Endothelial cell of umbilical vein (primary cell): ENCODE results near the gene ETDB. TPM values are rescaled to one million over a fixed set of nuclear protein-coding genes. Genes with fewer than 3 reads are reported as not detected.
A peak's percentile ranks its signal among the peaks of the same experiment; 100 is the strongest.
"Not testable (repeated sequence)": the region's sequence is repeated elsewhere in the genome, so short reads cannot be mapped to it uniquely, and the experiment has no call there.

ENCODE experiments used
- BruUV-seq: library from RNA; stranded (reverse); fragments of 400-500 nt; replicated peaks from 2 replicates; lab custom pipeline; 2021; lab: Mats Ljungman, UMichigan
- CTCF ChIA-PET: fragments of 300-600, 350-600 bp; sonication (Branson Sonifier 250); formaldehyde crosslinking; loops from one replicate; lab custom pipeline; 2021; ENCODE audit warnings: antibody characterized with exemption, inconsistent platforms; lab: Charles Lee
- POLR2A ChIA-PET: fragments of 300-600, 350-600 bp; sonication (Branson Sonifier 250); formaldehyde crosslinking; loops from one replicate; lab custom pipeline; 2021; ENCODE audit warnings: antibody characterized with exemption, inconsistent platforms; lab: Charles Lee
- DNase-seq: peaks from one replicate; pipeline ENCODE4 v3.0.0-alpha.2; 2011; ENCODE audit warnings: low read depth, low spot score
- FAIRE-seq: peaks from 2 replicates; lab custom pipeline; 2011; peaks lifted over from hg19 to GRCh38; lab: Jason Lieb, UNC
- H2AFZ ChIP-seq: 2 replicates; pipeline ENCODE4 v1.6.0; 2012; ENCODE audit warnings: low read depth, low read length, control low read depth, inconsistent platforms
- H3K27ac ChIP-seq: 2 replicates; pipeline ENCODE4 v1.5.1; 2011; ENCODE audit warnings: low read depth, mild to moderate bottlenecking, control low read depth, low read length, moderate library complexity; ENCODE audit not compliant: insufficient read depth
- H3K27me3 ChIP-seq, 2 experiments: 2 replicates each; pipeline versions ENCODE4 v1.6.0 to v1.6.1; 2011; ENCODE audit warnings: low read length in 2 of 2, mixed read lengths in 1 of 2; ENCODE audit not compliant: control insufficient read depth in 2 of 2, insufficient read depth in 2 of 2
- H3K36me3 ChIP-seq, 2 experiments: 2 replicates in 1 of 2; 3 replicates in 1 of 2; pipeline ENCODE4 v1.5.1; 2011; ENCODE audit warnings: low read length in 2 of 2, mild to moderate bottlenecking in 1 of 2, moderate library complexity in 1 of 2; ENCODE audit not compliant: control insufficient read depth in 2 of 2, insufficient read depth in 2 of 2; ENCODE audit errors: extremely low read depth in 1 of 2
- H3K4me1 ChIP-seq: 3 replicates; pipeline ENCODE4 v1.5.1; 2011; ENCODE audit warnings: mild to moderate bottlenecking, low read length; ENCODE audit not compliant: control insufficient read depth, insufficient read depth; ENCODE audit errors: extremely low read depth
- H3K4me2 ChIP-seq: 2 replicates; pipeline ENCODE4 v1.6.1; 2011; ENCODE audit warnings: low read length, control low read depth, mixed read lengths; ENCODE audit not compliant: insufficient read depth
- H3K4me3 ChIP-seq, 3 experiments: fragments of 200-600 bp in 1 of 3; sonication (generic), shearing (Covaris generic) in 1 of 3; replicated peaks in 1 of 3; 2 replicates each; pipeline ENCODE4 v1.5.1; 2011 to 2016; ENCODE audit warnings: control low read depth in 3 of 3, low read length in 3 of 3, mild to moderate bottlenecking in 2 of 3, inconsistent platforms in 1 of 3, low read depth in 1 of 3, moderate library complexity in 1 of 3; ENCODE audit not compliant: insufficient read depth in 1 of 3
- H3K79me2 ChIP-seq: 2 replicates; pipeline ENCODE4 v1.6.0; 2012; ENCODE audit warnings: low read length, inconsistent platforms; ENCODE audit not compliant: control insufficient read depth, insufficient read depth
- H3K9ac ChIP-seq: replicated peaks from 2 replicates; pipeline ENCODE3; 2011; ENCODE audit warnings: low read length, control low read depth; ENCODE audit not compliant: insufficient read depth; ENCODE audit errors: extremely low read depth
- H3K9me1 ChIP-seq: replicated peaks from 3 replicates; pipeline ENCODE4 v1.6.0; 2011; ENCODE audit warnings: mild to moderate bottlenecking, low read length; ENCODE audit not compliant: control insufficient read depth, insufficient read depth; ENCODE audit errors: extremely low read depth
- H3K9me3 ChIP-seq: replicated peaks from 2 replicates; pipeline ENCODE4 v1.5.1; 2012; ENCODE audit warnings: low read length, inconsistent platforms; ENCODE audit not compliant: control insufficient read depth, insufficient read depth
- H4K20me1 ChIP-seq: replicated peaks from 2 replicates; pipeline ENCODE3; 2011; ENCODE audit warnings: mild to moderate bottlenecking, low read length; ENCODE audit not compliant: control insufficient read depth, insufficient read depth; ENCODE audit errors: extremely low read depth
- EZH2 ChIP-seq: IDR thresholded peaks from 2 replicates; pipeline ENCODE4 v1.6.1; 2012; ENCODE audit warnings: borderline replicate concordance, low read depth, mild to moderate bottlenecking, moderate library complexity, low read length, inconsistent platforms; ENCODE audit not compliant: severe bottlenecking
- GATA2 ChIP-seq: IDR thresholded peaks from 2 replicates; pipeline ENCODE4 v1.7.0; 2011; ENCODE audit warnings: low read depth, mild to moderate bottlenecking, moderate library complexity, mixed read lengths, low read length; ENCODE audit not compliant: insufficient read length, insufficient read depth
- MYC ChIP-seq: IDR thresholded peaks from one replicate; pipeline ENCODE4 v1.6.1; 2011; ENCODE audit warnings: mild to moderate bottlenecking, low read depth, low read length
- POLR2AphosphoS5 ChIP-seq: IDR thresholded peaks from 2 replicates; pipeline ENCODE4 v1.6.1; 2012; ENCODE audit warnings: low read depth, mild to moderate bottlenecking, control low read depth, low read length, moderate library complexity; ENCODE audit not compliant: insufficient read depth
- dilution Hi-C: fragments of 300-500 bp; cut with MboI; formaldehyde crosslinking; loops from one replicate; pipeline ENCODE4 v1.15.0; 2019; ENCODE audit warnings: low sequenced_read_pairs; ENCODE audit not compliant: extremely low pct_ligation_motif_present
- intact Hi-C: fragments of 100-400 bp; cut with micrococcal nuclease; formaldehyde crosslinking; loops from one replicate; pipeline ENCODE4 v1.10.0; 2022
- polyA plus RNA-seq, 4 experiments: library from polyadenylated mRNA; depleted of rRNA in 3 of 4; stranded (reverse) in 3 of 4; unstranded in 1 of 4; fragments of >200 nt; gene quantifications; 2 replicates each; pipeline versions ENCODE4 v1.2.1 to v1.2.3, GENCODE V29; 2011 to 2012; ENCODE audit warnings: missing spikeins in 1 of 4
- total RNA-seq: library from RNA; stranded (reverse); gene quantifications from 2 replicates; pipeline ENCODE4 v1.2.3, GENCODE V29; 2021
- TF ChIP-seq, protein P1 (sequence below), 2 donors: IDR thresholded peaks; 1 replicate in 1 of 2; 2 replicates in 1 of 2; pipeline ENCODE4 v1.5.1; 2011; ENCODE audit warnings: low read length in 2 of 2, mild to moderate bottlenecking in 2 of 2, moderate library complexity in 2 of 2, control low read depth in 1 of 2, inconsistent platforms in 1 of 2, low read depth in 1 of 2; ENCODE audit not compliant: insufficient read depth in 1 of 2; ENCODE audit errors: extremely low read depth in 1 of 2
- TF ChIP-seq, protein P2 (sequence below): IDR thresholded peaks from 2 replicates; pipeline ENCODE4 v1.6.1; 2011; ENCODE audit not compliant: insufficient read depth, insufficient read length

Gene ETDB
- total and polyA plus RNA-seq, 2 donors (not counting 3 experiments of a cell fraction or from before 2014, with no cell fraction given) = not detected

DNA sequence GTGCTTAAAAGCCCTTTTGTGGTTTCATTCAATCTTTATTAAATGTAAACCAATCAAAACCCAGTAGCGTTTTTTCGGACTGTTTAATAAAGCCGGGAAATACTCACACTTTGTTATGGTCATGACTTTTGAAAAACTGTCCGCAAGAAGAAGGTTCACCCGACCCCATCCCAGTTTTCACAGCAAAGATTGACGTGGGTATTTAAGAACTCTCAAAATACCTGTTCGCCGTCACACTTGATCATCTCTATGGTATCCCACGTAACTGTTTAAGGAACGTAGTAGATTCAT, 20.9 kb downstream of the ETDB start:
- DNase-seq (no peak), FAIRE-seq (peak; percentile 35)
- H3K79me2 ChIP-seq = no peaks in the 10 kb centered on the region
- no peak overlapping the region for H3K9ac ChIP-seq
- no peak overlapping the region for H2AFZ ChIP-seq
- H4K20me1 ChIP-seq = no peaks in the 10 kb centered on the region
- no peak overlapping the region for H3K27ac ChIP-seq
- H3K27me3 ChIP-seq = peaks cover 0 to 19% of the 10 kb centered on the region in 2 experiments
- H3K9me3 ChIP-seq = no peaks in the 10 kb centered on the region
- ChIA-PET CTCF (no interaction called here), POLR2A (no interaction called here)
- H3K4me2 ChIP-seq = no peak overlapping the region
- no peak overlapping the region for H3K4me3 ChIP-seq
- TF ChIP-seq GATA2 = no peak
- TF ChIP-seq, protein P1, sequence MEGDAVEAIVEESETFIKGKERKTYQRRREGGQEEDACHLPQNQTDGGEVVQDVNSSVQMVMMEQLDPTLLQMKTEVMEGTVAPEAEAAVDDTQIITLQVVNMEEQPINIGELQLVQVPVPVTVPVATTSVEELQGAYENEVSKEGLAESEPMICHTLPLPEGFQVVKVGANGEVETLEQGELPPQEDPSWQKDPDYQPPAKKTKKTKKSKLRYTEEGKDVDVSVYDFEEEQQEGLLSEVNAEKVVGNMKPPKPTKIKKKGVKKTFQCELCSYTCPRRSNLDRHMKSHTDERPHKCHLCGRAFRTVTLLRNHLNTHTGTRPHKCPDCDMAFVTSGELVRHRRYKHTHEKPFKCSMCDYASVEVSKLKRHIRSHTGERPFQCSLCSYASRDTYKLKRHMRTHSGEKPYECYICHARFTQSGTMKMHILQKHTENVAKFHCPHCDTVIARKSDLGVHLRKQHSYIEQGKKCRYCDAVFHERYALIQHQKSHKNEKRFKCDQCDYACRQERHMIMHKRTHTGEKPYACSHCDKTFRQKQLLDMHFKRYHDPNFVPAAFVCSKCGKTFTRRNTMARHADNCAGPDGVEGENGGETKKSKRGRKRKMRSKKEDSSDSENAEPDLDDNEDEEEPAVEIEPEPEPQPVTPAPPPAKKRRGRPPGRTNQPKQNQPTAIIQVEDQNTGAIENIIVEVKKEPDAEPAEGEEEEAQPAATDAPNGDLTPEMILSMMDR (IDR thresholded peaks at IDR 0.05; ENCODE audit: extremely low read depth in 1 of 2, insufficient read depth in 1 of 2, low read depth in 1 of 2, low read length in 2 of 2) = no peak
- TF ChIP-seq, protein P2, sequence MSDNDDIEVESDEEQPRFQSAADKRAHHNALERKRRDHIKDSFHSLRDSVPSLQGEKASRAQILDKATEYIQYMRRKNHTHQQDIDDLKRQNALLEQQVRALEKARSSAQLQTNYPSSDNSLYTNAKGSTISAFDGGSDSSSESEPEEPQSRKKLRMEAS = no peak
- TF ChIP-seq POLR2AphosphoS5 = no peak
- no peak for TF ChIP-seq MYC
- TF ChIP-seq EZH2 = no peak
- no TSS peak for BruUV-seq
- no peaks in the 10 kb centered on the region for H3K9me1 ChIP-seq
- intact Hi-C loops = no loop called here
- H3K4me1 ChIP-seq = no peaks in the 10 kb centered on the region
- dilution Hi-C loops = no loop called here
- no peaks in the 10 kb centered on the region for H3K36me3 ChIP-seq

DNA sequence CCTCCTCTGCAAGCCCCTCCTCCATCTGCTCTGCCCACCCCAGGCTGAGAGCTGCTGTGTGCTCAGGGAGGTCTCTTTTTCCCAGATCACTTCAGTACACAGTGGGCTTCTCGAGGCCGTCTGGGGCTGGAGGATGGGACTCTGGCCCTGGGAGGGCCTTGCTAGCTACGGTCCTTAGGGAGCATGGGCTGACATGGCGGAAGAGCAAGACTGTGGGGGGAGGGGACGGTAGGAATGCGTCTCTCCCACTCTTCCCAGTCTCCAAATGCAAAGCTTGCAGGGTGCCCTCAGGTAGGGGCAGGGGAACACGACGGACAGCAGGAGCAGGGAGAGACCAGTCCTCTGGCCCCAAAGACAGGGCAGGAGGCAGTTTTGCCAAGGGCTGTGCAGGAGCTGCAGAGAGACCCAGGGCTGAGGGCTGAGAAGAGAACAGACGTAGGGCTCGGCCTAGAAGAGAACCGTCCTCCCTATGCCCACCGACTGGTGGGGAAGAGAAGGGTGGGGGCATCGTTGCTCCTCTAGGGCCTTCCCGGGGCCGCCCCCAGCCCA, 23.1 kb downstream of the ETDB start:
- BruUV-seq, H3K36me3 ChIP-seq, CTCF ChIA-PET, H4K20me1 ChIP-seq, FAIRE-seq, DNase-seq, POLR2A ChIA-PET, H3K9me3 ChIP-seq, H3K4me3 ChIP-seq, dilution Hi-C loops, H3K79me2 ChIP-seq, H2AFZ ChIP-seq, H3K27ac ChIP-seq, intact Hi-C loops, H3K4me2 ChIP-seq, H3K4me1 ChIP-seq, H3K9ac ChIP-seq, H3K9me1 ChIP-seq: not testable (repeated sequence)
- H3K27me3 ChIP-seq = peaks cover 0 to 19% of the 10 kb centered on the region in 2 experiments
